HepG2 (cell line): ENCODE data around the gene PFN4. TPM values are rescaled to one million over a fixed set of nuclear protein-coding genes. Genes with fewer than 3 reads are reported as not detected.

Source experiments
- CENPT ChIP-seq: sonication (generic); formaldehyde crosslinking; IDR thresholded peaks from 2 replicates; pipeline ENCODE4 v1.8.0; 2022; ENCODE audit warnings: low read depth, mild to moderate bottlenecking, moderate library complexity, missing genetic modification reagents
- CHD4 ChIP-seq: fragments of 200-600 bp; sonication (generic); IDR thresholded peaks from 2 replicates; pipeline ENCODE4 v1.7.0; 2017; ENCODE audit warnings: mild to moderate bottlenecking, low read length, borderline replicate concordance
- CREM ChIP-seq, 2 experiments: sonication (generic) in 1 of 2; formaldehyde crosslinking in 1 of 2; IDR thresholded peaks; 2 replicates each; pipeline versions ENCODE4 v1.4.0 to v1.6.1; 2016 to 2020; ENCODE audit warnings: antibody characterized with exemption in 1 of 2, mild to moderate bottlenecking in 1 of 2, missing genetic modification reagents in 1 of 2
- POGZ ChIP-seq: sonication (generic); formaldehyde crosslinking; IDR thresholded peaks from 2 replicates; pipeline ENCODE4 v1.4.0; 2020; ENCODE audit warnings: mild to moderate bottlenecking, missing genetic modification reagents
- RAD21 ChIP-seq: fragments of 450-650 bp; formaldehyde crosslinking; IDR thresholded peaks from 2 replicates; pipeline ENCODE4 v1.5.0; 2020; ENCODE audit warnings: mild to moderate bottlenecking
- RARG ChIP-seq: sonication (generic); formaldehyde crosslinking; IDR thresholded peaks from 2 replicates; pipeline ENCODE4 v1.4.0; 2020; ENCODE audit warnings: low read depth, mild to moderate bottlenecking, missing genetic modification reagents
- RBM22 ChIP-seq: fragments of 200-400 bp; formaldehyde crosslinking; optimal IDR thresholded peaks from 2 replicates; pipeline ENCODE3; 2017; ENCODE audit warnings: mild to moderate bottlenecking, low read length, moderate library complexity
- TOPORS ChIP-seq: sonication (generic); formaldehyde crosslinking; IDR thresholded peaks from 2 replicates; pipeline ENCODE4 v1.8.0; 2023; ENCODE audit warnings: mild to moderate bottlenecking, missing genetic modification reagents
- ZBTB42 ChIP-seq: sonication (generic); formaldehyde crosslinking; IDR thresholded peaks from 2 replicates; pipeline ENCODE4 v1.5.0; 2020; ENCODE audit warnings: mild to moderate bottlenecking, missing genetic modification reagents
- ZC3H4 ChIP-seq: sonication (generic); formaldehyde crosslinking; IDR thresholded peaks from 2 replicates; pipeline ENCODE4 v1.4.0; 2020; ENCODE audit warnings: missing genetic modification reagents, borderline replicate concordance
- ZFP41 ChIP-seq: sonication (generic); formaldehyde crosslinking; IDR thresholded peaks from 2 replicates; pipeline ENCODE4 v1.4.0; 2020; ENCODE audit warnings: mild to moderate bottlenecking, missing genetic modification reagents, borderline replicate concordance
- ZKSCAN5 ChIP-seq: sonication (generic); formaldehyde crosslinking; IDR thresholded peaks from 2 replicates; pipeline ENCODE4 v1.5.1; 2020; ENCODE audit warnings: mild to moderate bottlenecking, missing genetic modification reagents
- ZNF460 ChIP-seq: sonication (generic); formaldehyde crosslinking; IDR thresholded peaks from 2 replicates; pipeline ENCODE4 v1.5.1; 2020; ENCODE audit warnings: missing genetic modification reagents, mild to moderate bottlenecking, borderline replicate concordance
- ZNF629 ChIP-seq: sonication (generic); formaldehyde crosslinking; conservative IDR thresholded peaks from 2 replicates; pipeline ENCODE4 v1.5.0; 2020; ENCODE audit warnings: missing genetic modification reagents
- ZNF761 ChIP-seq: sonication (generic); formaldehyde crosslinking; conservative IDR thresholded peaks from 2 replicates; pipeline ENCODE4 v1.4.0; 2020; ENCODE audit warnings: mild to moderate bottlenecking, missing genetic modification reagents
- polyA plus RNA-seq, 8 experiments: library from polyadenylated mRNA; depleted of rRNA in 3 of 8; stranded (reverse) in 7 of 8; unstranded in 1 of 8; fragments of >200 nt; fragmentation: Illumina TruSeq in 4 of 8; extraction: Trizol in 4 of 8; gene quantifications; 2 replicates each; pipeline versions ENCODE4 v1.2.1 to v1.2.3, GENCODE V29; 2011 to 2016; ENCODE audit warnings: low read depth in 4 of 8, missing spikeins in 1 of 8, mixed read lengths in 1 of 8; ENCODE audit not compliant: insufficient read depth in 1 of 8
- total RNA-seq, 5 experiments: library from RNA; depleted of rRNA; stranded (reverse); fragments of >200 nt; fragmentation: Illumina TruSeq; extraction: Trizol; gene quantifications; 2 replicates each; pipeline ENCODE4 v1.2.3, GENCODE V29; 2016; ENCODE audit warnings: low read depth in 1 of 5
- TF ChIP-seq, protein P1 (sequence below): sonication (generic); formaldehyde crosslinking; IDR thresholded peaks from 2 replicates; pipeline ENCODE4 v1.4.0; 2020; ENCODE audit warnings: mild to moderate bottlenecking, missing genetic modification reagents
- TF ChIP-seq, protein P2 (sequence below): sonication (generic); formaldehyde crosslinking; IDR thresholded peaks from 2 replicates; pipeline ENCODE4 v1.8.1; 2023; ENCODE audit warnings: missing genetic modification reagents, mild to moderate bottlenecking, borderline replicate concordance
- TF ChIP-seq, protein P3 (sequence below): sonication (generic); formaldehyde crosslinking; IDR thresholded peaks from 2 replicates; pipeline ENCODE4 v1.4.0; 2020; ENCODE audit warnings: mild to moderate bottlenecking, missing genetic modification reagents, borderline replicate concordance
- TF ChIP-seq, protein P4 (sequence below): sonication (generic); formaldehyde crosslinking; IDR thresholded peaks from 2 replicates; pipeline ENCODE4 v1.5.1; 2020; ENCODE audit warnings: mild to moderate bottlenecking, missing genetic modification reagents, moderate library complexity
- TF ChIP-seq, protein P5 (sequence below): IDR thresholded peaks from 2 replicates; pipeline ENCODE4 v1.6.1; 2016; ENCODE audit warnings: low read depth
- TF ChIP-seq, protein P6 (sequence below): sonication (generic); formaldehyde crosslinking; IDR thresholded peaks from 2 replicates; pipeline ENCODE4 v1.4.0; 2020; ENCODE audit warnings: mild to moderate bottlenecking, missing genetic modification reagents

The PFN4 gene
- total and polyA plus RNA-seq, 2 of the 13 experiments (the other 11 are each of a cell fraction or from before 2014, with no cell fraction given), result 0.12 to 0.20 TPM

DNA sequence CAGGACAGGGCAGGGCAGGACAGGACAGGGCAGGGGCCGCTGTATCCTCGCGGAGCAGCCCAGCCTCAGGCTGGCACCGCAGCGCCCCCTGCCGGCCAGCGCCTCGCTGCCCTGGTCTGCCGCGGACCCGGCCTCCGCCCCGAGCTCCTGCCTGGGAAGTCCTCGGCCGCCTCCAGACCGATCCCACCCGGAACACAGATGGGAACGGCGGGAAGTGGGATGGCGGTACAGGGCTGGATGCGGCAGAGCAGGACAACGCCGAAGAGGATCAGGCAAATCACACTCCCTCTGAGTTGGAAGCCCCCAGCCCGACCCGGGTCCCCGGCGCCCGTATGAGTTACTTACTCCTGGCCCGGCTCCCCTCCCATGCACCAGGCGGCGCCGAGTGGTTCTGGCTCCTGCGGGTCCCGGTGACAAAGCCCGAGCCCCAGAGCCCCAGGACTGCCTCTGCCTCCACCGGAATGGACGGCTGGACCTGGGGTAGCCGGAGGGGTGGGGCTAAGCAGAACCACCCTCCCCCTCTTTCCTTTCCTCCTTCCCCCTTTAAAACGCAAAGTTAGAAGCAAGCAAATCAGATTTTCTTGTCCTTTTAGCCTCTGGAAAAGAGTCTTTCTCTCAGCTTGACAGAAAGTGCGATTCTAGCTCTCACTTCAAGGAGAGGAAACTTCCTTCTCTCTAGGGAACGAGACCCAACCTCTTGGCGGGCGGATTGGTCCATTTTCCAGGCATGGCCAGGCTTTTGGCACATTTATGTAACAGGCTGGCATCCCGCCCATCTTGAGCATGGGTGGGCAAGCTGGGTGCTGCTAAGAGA lies 38.5 kb downstream of the PFN4 start, which contains the start of gene TP53I3 (continued):
- peak; percentile 76; the same call in 1 of the 2 replicates for TF ChIP-seq ZBTB42
- TF ChIP-seq, protein P1, sequence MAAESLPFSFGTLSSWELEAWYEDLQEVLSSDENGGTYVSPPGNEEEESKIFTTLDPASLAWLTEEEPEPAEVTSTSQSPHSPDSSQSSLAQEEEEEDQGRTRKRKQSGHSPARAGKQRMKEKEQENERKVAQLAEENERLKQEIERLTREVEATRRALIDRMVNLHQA, result no peak
- TF ChIP-seq ZKSCAN5 (CRISPR knock-in tag), result 0 out of 2 replicates have a peak, but pooled peaks have one; percentile 33
- TF ChIP-seq ZFP41 (CRISPR knock-in tag), result no peak
- TF ChIP-seq ZNF460 (CRISPR knock-in tag), result no peak; the same call in 1 of the 2 replicates
- TF ChIP-seq POGZ (CRISPR knock-in tag), result peak; percentile 84
- TF ChIP-seq, protein P2, sequence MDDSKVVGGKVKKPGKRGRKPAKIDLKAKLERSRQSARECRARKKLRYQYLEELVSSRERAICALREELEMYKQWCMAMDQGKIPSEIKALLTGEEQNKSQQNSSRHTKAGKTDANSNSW (CRISPR knock-in tag), result 0 out of 2 replicates have a peak, but pooled peaks have one; percentile 26
- TF ChIP-seq, protein P3, sequence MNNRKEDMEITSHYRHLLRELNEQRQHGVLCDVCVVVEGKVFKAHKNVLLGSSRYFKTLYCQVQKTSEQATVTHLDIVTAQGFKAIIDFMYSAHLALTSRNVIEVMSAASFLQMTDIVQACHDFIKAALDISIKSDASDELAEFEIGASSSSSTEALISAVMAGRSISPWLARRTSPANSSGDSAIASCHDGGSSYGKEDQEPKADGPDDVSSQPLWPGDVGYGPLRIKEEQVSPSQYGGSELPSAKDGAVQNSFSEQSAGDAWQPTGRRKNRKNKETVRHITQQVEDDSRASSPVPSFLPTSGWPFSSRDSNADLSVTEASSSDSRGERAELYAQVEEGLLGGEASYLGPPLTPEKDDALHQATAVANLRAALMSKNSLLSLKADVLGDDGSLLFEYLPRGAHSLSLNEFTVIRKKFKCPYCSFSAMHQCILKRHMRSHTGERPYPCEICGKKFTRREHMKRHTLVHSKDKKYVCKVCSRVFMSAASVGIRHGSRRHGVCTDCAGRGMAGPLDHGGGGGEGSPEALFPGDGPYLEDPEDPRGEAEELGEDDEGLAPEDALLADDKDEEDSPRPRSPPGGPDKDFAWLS, result peak; percentile 73; the same call in 1 of the 2 replicates
- TF ChIP-seq TOPORS (CRISPR knock-in tag), result peak; percentile 96
- TF ChIP-seq RARG (CRISPR knock-in tag), result no peak
- TF ChIP-seq RBM22, result no peak
- TF ChIP-seq CENPT (CRISPR knock-in tag), result no peak; the same call in 1 of the 2 replicates
- TF ChIP-seq CHD4, result no peak
- 0 out of 2 replicates have a peak, but pooled peaks have one; percentile 26 for TF ChIP-seq ZNF761
- peak; percentile 98 for TF ChIP-seq RAD21 (CRISPR knock-in tag)
- 0 out of 2 replicates have a peak, but pooled peaks have one; percentile 7 for TF ChIP-seq ZNF629 (CRISPR knock-in tag)
- TF ChIP-seq, protein P4, sequence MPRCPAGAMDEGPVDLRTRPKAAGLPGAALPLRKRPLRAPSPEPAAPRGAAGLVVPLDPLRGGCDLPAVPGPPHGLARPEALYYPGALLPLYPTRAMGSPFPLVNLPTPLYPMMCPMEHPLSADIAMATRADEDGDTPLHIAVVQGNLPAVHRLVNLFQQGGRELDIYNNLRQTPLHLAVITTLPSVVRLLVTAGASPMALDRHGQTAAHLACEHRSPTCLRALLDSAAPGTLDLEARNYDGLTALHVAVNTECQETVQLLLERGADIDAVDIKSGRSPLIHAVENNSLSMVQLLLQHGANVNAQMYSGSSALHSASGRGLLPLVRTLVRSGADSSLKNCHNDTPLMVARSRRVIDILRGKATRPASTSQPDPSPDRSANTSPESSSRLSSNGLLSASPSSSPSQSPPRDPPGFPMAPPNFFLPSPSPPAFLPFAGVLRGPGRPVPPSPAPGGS (CRISPR knock-in tag), result peak; percentile 26; the same call in 1 of the 2 replicates
- TF ChIP-seq, protein P5, sequence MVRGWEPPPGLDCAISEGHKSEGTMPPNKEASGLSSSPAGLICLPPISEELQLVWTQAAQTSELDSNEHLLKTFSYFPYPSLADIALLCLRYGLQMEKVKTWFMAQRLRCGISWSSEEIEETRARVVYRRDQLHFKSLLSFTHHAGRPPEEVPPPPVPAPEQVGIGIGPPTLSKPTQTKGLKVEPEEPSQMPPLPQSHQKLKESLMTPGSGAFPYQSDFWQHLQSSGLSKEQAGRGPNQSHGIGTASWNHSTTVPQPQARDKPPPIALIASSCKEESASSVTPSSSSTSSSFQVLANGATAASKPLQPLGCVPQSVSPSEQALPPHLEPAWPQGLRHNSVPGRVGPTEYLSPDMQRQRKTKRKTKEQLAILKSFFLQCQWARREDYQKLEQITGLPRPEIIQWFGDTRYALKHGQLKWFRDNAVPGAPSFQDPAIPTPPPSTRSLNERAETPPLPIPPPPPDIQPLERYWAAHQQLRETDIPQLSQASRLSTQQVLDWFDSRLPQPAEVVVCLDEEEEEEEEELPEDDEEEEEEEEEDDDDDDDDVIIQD, result no peak; the same call in 1 of the 2 replicates
- TF ChIP-seq, protein P6, sequence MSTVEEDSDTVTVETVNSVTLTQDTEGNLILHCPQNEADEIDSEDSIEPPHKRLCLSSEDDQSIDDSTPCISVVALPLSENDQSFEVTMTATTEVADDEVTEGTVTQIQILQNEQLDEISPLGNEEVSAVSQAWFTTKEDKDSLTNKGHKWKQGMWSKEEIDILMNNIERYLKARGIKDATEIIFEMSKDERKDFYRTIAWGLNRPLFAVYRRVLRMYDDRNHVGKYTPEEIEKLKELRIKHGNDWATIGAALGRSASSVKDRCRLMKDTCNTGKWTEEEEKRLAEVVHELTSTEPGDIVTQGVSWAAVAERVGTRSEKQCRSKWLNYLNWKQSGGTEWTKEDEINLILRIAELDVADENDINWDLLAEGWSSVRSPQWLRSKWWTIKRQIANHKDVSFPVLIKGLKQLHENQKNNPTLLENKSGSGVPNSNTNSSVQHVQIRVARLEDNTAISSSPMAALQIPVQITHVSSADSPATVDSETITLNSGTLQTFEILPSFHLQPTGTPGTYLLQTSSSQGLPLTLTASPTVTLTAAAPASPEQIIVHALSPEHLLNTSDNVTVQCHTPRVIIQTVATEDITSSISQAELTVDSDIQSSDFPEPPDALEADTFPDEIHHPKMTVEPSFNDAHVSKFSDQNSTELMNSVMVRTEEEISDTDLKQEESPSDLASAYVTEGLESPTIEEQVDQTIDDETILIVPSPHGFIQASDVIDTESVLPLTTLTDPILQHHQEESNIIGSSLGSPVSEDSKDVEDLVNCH, result no peak
- TF ChIP-seq CREM (IDR thresholded peaks at IDR 0.05), result no peak
- no peak for TF ChIP-seq CREM (CRISPR knock-in tag; IDR thresholded peaks at IDR 0.05)
- no peak for TF ChIP-seq ZC3H4
